GM18511 (cell line): ENCODE results near the gene MCM6.

Experiments
- ATAC-seq: cut with Tn5 transposase; IDR thresholded peaks from one replicate; pipeline ENCODE4 v1.9.1; 2021; ENCODE audit warnings: mild to moderate bottlenecking, moderate library complexity; ENCODE audit not compliant: unreplicated experiment

Gene MCM6

DNA sequence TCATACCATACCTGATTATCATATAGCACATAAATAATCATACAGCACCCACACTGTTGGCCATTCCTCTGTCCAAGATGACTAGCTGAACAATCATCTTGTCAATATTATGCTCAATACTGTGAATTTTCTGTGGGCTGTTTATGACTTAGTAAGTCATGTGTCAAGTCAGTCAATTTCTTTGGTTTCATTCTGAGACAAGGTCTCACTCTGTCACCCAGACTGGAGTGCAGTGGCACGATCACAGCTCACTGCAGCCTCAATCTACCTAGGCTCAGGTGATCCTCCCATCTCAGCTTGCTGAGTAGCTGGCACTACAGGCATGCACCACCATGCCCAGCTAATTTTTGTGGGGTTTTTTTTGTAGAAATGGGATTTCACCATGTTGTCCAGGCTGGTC lies 5.7 kb downstream of the MCM6 start:
- peak; percentile 47 for ATAC-seq

DNA sequence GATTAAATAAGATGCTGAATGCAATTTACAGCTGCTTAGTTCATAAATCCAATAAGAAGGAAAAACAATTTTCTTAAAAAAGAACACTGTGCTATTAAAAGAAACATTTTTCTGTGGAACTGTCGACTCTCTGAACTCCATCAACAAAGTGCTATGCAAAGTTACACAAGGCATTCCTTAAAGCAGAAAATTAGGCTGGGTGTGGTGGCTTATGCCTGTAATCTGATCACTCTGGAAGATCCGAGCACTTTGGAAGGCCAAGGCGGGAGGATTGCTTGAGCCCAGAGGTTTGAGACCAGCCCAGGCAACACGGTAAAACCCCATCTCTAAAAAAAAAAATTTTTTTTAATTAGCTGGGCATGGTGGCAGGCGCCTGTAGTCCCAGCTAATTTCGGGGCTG lies 13.0 kb downstream of the MCM6 start:
- no peak for ATAC-seq

DNA sequence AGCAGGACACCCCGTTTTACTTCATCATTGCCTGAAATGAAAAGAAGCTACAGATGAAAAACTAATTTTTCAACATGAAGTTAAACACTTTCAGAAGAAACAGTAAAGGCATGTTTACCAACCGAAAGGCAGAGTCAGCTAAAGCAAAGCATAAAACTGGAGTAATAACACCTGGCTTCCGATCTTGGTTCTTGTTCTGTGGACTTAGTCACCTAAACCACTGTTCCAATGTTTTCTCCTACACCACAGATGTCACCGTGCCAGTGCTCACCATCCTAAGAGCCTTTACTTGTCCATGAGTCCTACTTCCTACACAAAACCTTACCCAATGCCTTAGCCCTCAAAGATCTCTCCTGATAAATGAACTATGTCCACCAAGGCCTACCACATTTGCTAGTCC lies 13.5 kb downstream of the MCM6 start:
- no peak for ATAC-seq

DNA sequence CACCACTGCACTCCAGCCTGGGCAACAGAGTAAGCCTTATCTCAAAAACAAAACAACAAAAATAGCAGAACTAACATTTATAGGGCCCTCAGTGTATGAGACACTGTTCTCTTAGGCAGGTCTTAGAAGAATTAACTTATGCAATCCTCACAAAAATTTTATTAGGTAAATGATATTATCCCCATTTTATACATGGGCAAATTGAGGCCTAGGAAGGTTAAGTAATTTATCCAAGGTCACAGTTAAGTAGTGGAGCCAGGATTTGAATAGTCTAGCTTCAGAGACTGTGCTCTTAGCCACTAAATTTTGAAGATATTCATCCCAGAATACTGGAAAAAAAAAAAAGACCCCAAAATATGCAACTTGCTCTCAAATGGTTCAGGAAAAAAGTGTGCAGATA lies 22.8 kb downstream of the MCM6 start:
- no peak for ATAC-seq

DNA sequence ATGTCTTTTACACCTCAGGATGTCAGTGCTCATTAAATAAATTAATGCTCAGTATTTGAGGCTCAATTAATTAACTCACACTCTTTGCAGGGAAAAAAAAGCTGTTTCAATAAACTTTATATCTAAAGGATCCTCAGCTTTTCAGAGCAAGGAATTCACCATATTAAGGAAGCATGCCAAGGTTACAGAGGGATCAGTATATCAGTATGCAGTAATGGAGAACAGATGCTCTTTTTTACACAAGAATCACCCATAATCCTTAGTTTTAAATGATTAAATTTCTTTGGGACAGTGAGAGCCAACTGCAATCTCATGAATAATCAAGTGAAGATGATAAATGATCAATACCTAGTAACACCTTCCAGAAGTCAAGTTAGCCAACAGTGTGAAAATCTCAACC lies 24.4 kb downstream of the MCM6 start:
- no peak for ATAC-seq

DNA sequence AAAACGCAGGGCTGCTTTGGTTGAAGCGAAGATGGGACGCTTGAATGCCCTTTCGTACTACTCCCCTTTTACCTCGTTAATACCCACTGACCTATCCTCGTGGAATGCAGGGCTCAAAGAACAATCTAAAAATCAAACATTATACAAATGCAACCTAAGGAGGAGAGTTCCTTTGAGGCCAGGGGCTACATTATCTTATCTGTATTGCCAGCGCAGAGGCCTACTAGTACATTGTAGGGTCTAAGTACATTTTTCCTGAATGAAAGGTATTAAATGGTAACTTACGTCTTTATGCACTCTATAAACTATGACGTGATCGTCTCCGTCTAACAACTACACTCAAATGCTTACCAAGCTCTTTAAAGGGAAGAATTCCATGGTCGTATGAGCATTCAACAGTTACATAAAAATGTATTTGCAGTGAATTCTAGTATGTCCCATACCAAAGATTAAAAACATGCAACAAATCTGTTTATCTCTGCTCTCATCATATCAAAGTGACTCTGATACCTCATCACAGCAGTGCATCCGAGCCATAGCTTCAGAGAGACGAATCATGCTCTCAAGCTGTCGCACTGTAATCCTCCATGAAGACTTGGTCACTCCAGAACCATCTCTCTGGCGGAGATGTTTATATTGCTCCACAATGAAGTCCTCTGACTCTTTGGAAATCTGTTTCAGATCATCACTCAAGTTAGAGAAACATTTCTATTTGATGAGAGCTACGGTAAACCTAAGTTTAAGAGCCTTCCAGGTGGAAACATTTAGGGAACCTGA lies 25.2 kb downstream of the MCM6 start:
- no peak for ATAC-seq

DNA sequence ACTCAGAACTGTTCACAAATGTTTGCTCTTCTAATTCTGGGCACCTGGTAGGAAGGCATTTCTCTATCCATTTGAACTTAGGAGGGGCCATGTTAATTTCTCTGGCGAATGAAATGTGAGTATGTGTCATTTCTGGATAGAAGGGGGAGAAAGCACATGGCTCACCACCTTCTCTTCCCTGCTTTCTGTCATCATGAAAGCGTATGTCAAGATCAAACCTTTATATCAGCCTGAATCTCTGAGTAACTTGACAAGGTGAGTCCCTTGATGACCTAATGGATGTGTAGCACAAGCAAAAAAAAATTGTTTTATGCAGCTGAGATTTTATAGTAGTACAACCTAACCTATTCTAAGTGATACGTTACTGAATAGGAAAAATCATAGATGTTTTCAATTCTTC lies 27.2 kb downstream of the MCM6 start:
- ATAC-seq = no peak

DNA sequence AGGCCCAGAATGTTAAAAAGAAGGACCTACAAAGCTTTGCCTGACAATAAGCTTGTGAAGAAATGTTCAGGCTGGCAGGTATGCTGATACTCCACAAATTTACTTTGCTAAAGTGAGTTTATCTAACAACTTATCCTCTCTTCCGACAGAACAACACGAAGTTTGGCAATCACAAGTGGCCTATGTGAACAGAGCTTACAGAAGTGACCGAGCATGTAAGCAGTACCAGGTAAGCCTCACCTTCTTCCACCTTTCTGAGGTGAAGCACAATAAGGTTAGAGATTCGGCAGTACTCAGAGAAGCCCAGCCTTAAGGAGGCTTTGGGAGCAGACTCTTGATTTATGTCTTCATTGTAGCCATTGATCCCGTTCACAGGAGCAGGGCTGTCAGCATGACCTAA lies 30.2 kb downstream of the MCM6 start:
- ATAC-seq = no peak

DNA sequence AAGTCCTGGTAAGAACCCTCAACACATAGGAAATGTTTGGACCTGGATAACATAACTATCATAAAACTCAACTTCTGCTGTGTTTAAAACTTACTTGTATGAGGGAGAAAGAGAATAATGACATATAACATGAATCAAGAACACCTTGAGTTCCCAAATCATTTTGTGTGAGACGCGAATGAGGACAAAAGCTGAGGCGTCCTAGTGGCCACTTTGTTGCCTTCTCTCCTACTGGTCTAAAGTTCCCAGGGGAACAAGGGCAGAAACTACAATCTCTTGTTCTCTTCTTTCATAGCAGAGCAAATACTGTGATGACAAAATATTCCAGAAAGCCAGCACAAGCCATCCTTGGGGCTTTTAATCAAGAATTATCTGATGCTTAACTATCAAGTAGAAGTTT lies 31.0 kb downstream of the MCM6 start:
- ATAC-seq = no peak

DNA sequence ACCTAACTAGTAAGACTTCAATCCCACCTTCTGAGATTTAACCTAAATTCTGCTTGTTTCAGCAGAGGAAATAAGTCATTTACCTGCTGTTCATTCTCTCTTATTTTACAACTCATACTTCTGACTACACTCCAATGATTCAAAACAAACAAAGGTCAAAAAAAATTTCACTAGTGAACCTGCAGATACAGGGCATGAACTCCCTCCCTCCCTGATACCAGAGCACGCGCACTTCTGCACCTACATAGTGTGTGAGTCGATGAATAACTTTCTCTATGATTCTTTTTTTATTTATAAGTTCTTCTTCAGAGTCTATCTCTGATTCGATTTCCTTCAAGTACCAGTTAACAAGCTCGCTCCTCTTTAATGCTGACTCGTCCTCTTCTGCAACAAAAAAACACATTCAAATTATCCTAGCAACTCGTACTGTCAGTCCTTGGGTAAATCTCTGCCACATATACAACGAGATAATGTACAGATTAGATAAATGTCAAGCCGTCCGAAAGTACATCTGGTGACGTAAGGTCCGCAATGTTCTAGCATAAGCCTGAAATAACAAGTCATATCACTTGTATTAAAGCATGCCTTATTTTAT lies 31.8 kb downstream of the MCM6 start:
- ATAC-seq = no peak

DNA sequence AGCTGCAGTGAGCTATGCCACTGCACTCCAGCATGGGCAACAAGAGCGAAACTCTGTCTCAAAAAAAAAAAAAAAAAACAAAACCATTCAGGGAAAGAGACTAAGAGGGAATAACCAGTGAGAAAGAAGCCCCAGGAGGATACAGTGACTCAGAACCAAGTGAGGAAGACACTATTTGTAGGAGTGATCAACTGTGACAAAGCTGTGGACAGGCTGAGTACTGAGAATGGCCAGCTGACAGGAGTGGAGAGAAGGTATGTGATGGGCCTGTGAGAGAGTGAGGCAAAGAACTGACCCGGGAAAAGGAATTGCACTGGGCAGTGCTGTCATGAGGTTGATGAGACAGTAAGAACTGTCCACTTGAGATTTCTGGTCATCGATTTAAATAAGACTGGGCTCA lies 32.6 kb downstream of the MCM6 start:
- ATAC-seq = no peak

DNA sequence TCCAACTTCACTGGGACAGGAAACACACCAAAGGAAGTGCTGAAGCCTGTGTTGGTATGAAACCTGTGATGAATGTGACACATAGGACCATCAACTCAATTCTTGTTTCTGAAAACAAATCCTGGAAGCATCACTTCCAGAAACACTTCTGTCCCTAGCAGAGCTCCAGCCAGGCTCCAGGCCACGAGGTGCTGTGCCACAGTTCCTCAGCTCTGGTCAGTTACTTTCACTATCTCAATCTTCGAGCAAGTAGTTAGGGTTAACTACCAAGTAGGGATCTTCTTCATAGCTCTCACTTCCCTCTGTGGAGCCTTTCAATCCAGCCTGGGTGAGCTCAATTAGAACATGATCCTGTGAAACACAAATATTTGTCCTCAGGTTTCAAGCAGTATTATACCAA lies 35.6 kb downstream of the MCM6 start:
- peak; percentile 65 for ATAC-seq

DNA sequence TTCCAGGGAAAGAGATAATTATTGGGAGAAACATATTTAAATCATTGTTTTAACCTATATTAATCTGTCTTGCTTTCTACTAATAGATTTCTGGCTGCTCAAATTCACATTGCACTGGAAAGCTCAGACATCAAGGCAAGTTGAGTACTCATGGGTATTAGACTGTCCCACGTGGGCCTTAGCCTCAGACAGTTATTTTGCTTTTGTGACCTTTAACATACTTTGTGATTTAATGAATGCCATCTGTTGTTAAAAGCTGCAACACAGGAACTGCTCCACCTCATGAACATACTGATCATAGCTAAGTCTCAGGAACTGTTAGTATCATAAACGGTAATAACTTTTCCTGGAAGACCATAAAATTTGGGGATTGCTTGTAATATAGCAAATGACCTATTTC lies 36.5 kb downstream of the MCM6 start:
- ATAC-seq = no peak

DNA sequence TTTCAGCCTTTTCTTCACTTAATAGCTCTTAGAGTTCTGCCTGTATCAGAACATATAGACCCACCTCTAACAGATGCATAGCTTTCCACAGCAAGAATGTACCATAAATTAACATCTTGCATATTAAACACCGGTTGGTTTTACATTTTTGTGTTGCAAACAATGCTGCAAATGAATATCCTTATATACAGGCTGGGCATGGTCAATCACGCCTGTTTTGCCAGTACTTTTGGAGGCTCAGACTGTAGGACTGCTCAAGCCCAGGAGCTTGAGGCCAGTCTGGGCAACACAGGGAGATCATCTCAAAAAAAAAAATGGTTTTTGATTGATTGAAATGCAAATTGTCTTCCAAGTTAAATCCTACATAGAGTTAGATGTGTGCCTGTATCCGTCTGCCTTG lies 37.7 kb downstream of the MCM6 start:
- no peak for ATAC-seq

DNA sequence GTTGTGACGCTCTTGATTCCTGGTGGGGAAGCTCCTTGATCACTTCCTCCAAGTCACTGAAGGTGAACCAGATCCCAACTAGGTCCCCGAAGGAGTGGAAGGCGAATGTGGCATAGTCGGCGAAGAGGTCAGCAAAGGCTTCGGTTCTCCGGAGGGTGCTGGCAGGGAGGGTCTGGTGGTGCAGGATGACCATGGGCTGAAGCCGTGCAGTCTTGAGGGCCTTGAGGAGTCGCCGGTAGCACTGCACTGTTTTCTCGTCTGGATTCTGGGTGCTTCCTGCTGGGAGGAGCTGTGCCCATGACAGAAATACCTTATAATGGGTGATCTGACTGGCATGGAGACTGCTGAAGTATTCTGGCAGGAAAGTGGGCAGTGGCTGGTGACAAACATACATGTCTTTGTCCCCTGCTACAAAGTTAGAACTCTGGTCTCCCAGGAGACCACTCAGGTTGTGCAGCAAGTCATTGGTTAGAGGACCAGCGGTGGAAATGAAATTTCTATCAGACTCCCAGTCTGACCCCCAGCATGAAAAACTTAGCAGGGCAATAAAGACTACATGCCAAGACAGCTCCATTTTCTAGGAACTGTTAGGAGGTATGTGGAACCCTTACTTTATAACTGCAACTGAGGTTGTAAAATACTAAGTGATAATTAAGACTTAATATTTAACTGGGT lies 39.5 kb downstream of the MCM6 start, which contains the start of gene LCT:
LCT (minus strand) TSS at position 589 of the 675 bp plus-strand sequence; CDS start at position 574, 15 bp downstream.
- no peak for ATAC-seq

DNA sequence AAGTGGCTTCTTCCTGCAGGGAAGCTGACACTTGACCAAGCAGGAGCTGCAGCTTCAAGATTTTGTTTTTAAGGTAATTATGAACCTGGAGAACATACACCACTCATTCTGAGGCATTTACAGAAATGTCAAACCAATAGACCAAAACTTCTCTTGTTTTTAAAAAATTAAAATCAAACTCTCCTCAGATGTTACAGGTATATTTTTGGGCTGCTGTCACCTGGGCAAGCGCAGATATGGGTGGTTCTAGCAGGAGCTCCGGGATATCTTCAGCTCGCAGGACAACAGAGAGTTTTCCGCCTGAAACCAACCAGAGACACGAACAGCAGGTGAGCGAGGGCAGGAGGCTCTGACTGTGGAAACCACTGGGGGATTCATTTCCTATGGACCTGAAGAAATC lies 43.4 kb downstream of the MCM6 start:
- ATAC-seq = no peak

DNA sequence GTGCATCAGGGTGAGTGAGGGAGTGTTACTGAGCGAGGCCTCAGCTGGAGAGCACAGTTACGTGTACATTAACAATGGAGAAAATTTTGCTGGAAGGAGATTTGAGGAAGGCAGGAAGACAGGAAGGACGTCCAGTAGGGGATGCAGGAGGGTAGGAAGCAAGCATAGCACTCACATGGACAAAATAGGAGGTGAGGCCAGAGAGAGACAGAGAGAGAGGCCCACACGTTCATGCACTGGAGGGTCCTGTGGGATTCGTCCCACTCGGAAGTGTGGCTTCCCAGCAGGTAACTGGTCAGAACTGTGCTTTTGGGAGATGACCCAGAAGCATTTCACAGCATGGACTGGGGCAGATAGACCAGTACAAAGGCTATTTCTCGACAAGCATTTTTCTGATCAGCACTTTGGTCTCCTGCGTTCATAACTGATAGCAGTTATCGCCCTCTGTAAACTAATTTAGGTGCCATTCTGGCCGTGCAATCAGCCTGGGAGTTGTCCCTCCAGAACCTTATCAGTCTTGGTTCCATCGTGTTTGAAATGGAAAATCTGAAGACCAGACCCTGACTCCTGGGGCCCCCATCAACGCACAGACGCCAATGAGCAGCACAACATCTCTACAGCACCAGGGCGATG lies 44.9 kb downstream of the MCM6 start:
- ATAC-seq = no peak

DNA sequence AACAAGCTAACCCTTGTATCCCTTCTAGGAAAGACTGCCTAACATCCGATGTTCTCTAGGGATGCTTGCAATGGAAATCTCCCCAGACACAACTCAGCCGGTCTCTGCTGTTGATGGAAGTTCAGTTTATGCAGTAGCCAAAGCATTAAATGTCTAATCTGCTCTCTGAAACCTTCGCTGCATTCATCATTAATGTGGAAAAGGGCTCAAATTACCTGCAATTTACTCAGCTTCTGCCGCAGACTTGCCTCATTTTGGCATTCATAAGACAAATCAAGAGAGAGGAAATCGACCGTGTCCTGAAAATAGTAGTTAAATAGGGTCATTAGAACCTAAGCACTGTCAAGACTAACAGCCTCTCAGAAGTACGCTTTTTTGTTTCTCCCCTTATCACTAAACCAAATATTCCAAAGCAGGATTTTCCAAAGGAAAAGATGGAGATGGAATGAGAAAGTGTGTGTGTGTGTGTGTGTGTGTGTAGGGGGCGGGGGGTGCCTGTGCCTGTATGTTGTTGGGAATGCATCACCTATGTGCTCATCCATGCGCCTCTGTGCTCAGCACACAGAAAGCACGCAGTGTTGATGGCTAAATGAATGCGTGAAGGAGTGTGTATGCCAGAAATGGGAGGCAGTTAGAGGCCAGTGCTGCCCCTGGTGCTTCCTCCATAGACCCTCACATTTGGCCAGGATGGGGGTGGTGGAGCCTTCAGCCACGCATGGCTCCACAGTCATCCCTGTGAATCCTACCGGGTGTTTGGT lies 46.7 kb downstream of the MCM6 start:
- ATAC-seq = no peak

DNA sequence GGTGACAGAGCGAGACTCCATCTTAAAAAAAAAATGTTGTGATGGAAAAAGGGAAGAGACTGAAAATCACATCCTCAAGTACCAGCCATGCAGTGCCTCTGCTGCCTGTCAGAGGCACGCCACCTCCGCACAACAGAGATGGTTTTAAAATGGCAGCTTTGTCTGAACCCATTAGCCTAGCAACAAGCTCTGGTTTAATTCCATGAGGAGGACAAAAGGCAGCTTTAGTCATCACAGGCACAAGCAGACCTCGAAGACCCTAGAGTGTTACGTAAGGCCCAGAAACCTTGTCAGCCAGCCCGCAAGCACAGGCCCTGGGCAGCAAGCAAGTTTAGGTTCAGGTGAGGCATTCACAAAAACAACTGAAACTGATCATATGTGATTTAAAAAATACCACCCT lies 49.7 kb downstream of the MCM6 start:
- ATAC-seq = no peak

DNA sequence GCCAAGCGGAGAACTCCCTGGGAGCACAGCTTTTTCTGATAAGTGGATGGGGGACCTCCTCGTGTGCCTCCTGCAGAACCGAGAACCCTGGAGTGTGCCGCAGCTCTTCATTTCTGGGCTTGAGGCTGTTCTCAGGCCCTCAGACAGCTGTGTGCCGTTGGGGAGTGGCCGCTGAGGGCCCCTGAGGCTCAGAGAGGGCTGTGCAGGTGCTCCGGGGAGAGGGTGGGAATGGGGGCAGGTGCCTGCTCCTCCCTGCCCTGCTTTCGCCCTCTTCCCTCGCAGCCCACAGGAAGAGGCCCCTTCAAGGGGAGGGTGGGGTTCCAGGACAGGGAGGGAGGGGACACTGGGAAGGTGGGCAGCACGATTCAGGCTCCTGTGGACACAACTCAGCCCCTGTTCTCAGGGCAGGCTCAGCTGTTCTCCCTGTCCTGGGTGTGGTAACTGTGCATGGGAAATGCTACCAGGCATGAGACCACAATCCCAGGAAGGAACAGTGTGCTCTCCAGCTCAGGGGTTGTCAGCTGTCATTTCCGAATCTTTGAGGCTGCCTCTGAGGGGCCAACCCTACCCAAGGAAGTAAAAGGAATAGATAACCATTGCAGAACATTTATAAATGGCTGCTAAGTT lies 50.6 kb downstream of the MCM6 start:
- ATAC-seq = no peak

DNA sequence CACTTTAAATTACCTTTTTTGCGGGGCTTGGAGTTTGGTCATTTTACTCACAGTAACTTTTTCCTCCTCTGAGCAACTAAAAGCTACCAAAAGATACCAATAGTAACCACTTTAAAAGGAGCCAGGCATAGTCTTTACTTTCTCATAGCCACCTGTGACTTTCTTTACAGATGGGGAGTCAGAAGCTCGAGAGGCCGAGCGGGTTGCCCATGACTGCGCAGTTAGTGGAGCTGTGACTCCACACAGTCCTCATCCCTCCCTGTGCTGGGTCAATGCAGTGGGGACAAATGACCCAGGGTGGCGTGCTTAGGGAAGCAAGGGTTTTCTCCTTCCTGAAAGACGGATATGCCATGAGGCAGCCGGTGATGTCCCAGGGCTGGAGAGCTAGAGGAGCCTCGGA lies 51.1 kb downstream of the MCM6 start:
- ATAC-seq = no peak
